Neural cell (in vitro differentiated cells): ENCODE measurements around the gene RCN2. TPM values are rescaled to one million over a fixed set of nuclear protein-coding genes. Genes with fewer than 3 reads are reported as not detected.

Experiments
- H2AFZ ChIP-seq: fragments of 200-600, 300-800 bp; sonication (generic), shearing (Covaris generic); 2 replicates; pipeline ENCODE4 v1.6.0; 2014; ENCODE audit warnings: low read depth, mild to moderate bottlenecking, antibody characterized with exemption, low read length, moderate library complexity
- H3F3A ChIP-seq: fragments of 200-600 bp; shearing (Covaris generic); 2 replicates; pipeline ENCODE4 v1.6.1; 2016; ENCODE audit warnings: mild to moderate bottlenecking, moderate library complexity, mixed read lengths, antibody characterized with exemption, low read length; ENCODE audit not compliant: insufficient read depth, poor library complexity, severe bottlenecking
- H3K27ac ChIP-seq: fragments of 200-600, 300-800 bp; sonication (generic), shearing (Covaris generic); 2 replicates; pipeline ENCODE4 v1.5.1; 2014; ENCODE audit warnings: mild to moderate bottlenecking, low read length, moderate library complexity
- H3K27me3 ChIP-seq: fragments of 300-800, 200-600 bp; sonication (generic), shearing (Covaris generic); 2 replicates; pipeline ENCODE4 v1.6.0; 2014; ENCODE audit warnings: mild to moderate bottlenecking, low read depth, low read length, moderate library complexity; ENCODE audit not compliant: insufficient read depth
- H3K36me3 ChIP-seq: fragments of 300-800, 200-600 bp; sonication (generic), shearing (Covaris generic); 2 replicates; pipeline ENCODE4 v1.5.1; 2014; ENCODE audit warnings: mild to moderate bottlenecking, antibody characterized with exemption, low read length, moderate library complexity; ENCODE audit not compliant: insufficient read depth
- H3K4me2 ChIP-seq: fragments of 300-800, 200-600 bp; sonication (generic), shearing (Covaris generic); 2 replicates; pipeline ENCODE4 v1.6.0; 2014; ENCODE audit warnings: mild to moderate bottlenecking, low read length
- H3K4me3 ChIP-seq: fragments of 300-800, 200-600 bp; sonication (generic), shearing (Covaris generic); 2 replicates; pipeline ENCODE4 v1.5.1; 2014; ENCODE audit warnings: mild to moderate bottlenecking, low read length, moderate library complexity
- H3K79me2 ChIP-seq: fragments of 200-600 bp; shearing (Covaris generic); replicated peaks from 2 replicates; pipeline ENCODE4 v1.6.0; 2014; ENCODE audit warnings: mild to moderate bottlenecking, low read length, moderate library complexity; ENCODE audit not compliant: insufficient read depth
- H3K9ac ChIP-seq: fragments of 300-800, 200-600 bp; sonication (generic), shearing (Covaris generic); 2 replicates; pipeline ENCODE4 v1.6.1; 2016; ENCODE audit warnings: mild to moderate bottlenecking, low read length, mixed read lengths
- H3K9me2 ChIP-seq: fragments of 200-600 bp; shearing (Covaris generic); 2 replicates; pipeline ENCODE4 v1.6.1; 2016; ENCODE audit warnings: mild to moderate bottlenecking, low read length, mixed read lengths; ENCODE audit not compliant: insufficient read depth
- H3K9me3 ChIP-seq: fragments of 200-600, 300-800 bp; sonication (generic), shearing (Covaris generic); 2 replicates; pipeline ENCODE4 v1.6.1; 2016; ENCODE audit warnings: mild to moderate bottlenecking, mixed run types, low read length, moderate library complexity, mixed read lengths
- H4K20me1 ChIP-seq: fragments of 200-600 bp; shearing (Covaris generic); 2 replicates; pipeline ENCODE4 v1.6.1; 2016; ENCODE audit warnings: mild to moderate bottlenecking, mixed run types; ENCODE audit not compliant: insufficient read depth
- EP300 ChIP-seq: fragments of 450-650 bp; conservative IDR thresholded peaks from 2 replicates; pipeline ENCODE4 v1.6.1; 2014; ENCODE audit warnings: antibody characterized with exemption, mild to moderate bottlenecking, moderate library complexity; ENCODE audit not compliant: poor library complexity, severe bottlenecking
- EZH2 ChIP-seq: fragments of 200-600, 300-800 bp; shearing (Covaris generic), sonication (generic); IDR thresholded peaks from 2 replicates; pipeline ENCODE4 v1.6.1; 2014; ENCODE audit warnings: antibody characterized with exemption, low read length, borderline replicate concordance, mild to moderate bottlenecking; ENCODE audit not compliant: insufficient read depth, poor library complexity, severe bottlenecking
- MXI1 ChIP-seq: fragments of 450-650 bp; conservative IDR thresholded peaks from 2 replicates; pipeline ENCODE4 v1.6.1; 2014; ENCODE audit warnings: antibody characterized with exemption, mild to moderate bottlenecking; ENCODE audit not compliant: poor library complexity, severe bottlenecking
- POLR2AphosphoS5 ChIP-seq: IDR thresholded peaks from 2 replicates; pipeline ENCODE4 v1.6.1; 2012
- RAD21 ChIP-seq: fragments of 450-650 bp; conservative IDR thresholded peaks from 2 replicates; pipeline ENCODE4 v1.6.1; 2014; ENCODE audit warnings: antibody characterized with exemption, mild to moderate bottlenecking, moderate library complexity
- SMC3 ChIP-seq: fragments of 450-650 bp; conservative IDR thresholded peaks from 2 replicates; pipeline ENCODE4 v1.6.1; 2014; ENCODE audit warnings: antibody characterized with exemption, mild to moderate bottlenecking, moderate library complexity; ENCODE audit not compliant: poor library complexity
- TAF1 ChIP-seq: IDR thresholded peaks from 2 replicates; pipeline ENCODE4 v1.6.1; 2012; ENCODE audit warnings: low read depth
- polyA plus RNA-seq: library from polyadenylated mRNA; depleted of rRNA; stranded (reverse); fragments of >200 nt; gene quantifications from 2 replicates; pipeline ENCODE4 v1.2.3, GENCODE V29; 2014
- TF ChIP-seq, protein P1 (sequence below): IDR thresholded peaks from 2 replicates; pipeline ENCODE4 v1.6.1; 2012; ENCODE audit warnings: borderline replicate concordance
- TF ChIP-seq, protein P2 (sequence below): fragments of 450-650 bp; IDR thresholded peaks from 2 replicates; pipeline ENCODE4 v1.5.1; 2014; ENCODE audit warnings: antibody characterized with exemption, mild to moderate bottlenecking, moderate library complexity; ENCODE audit not compliant: poor library complexity, severe bottlenecking

RCN2 gene
- polyA plus RNA-seq, 1 donor from 2014 or later, result 400 TPM

DNA sequence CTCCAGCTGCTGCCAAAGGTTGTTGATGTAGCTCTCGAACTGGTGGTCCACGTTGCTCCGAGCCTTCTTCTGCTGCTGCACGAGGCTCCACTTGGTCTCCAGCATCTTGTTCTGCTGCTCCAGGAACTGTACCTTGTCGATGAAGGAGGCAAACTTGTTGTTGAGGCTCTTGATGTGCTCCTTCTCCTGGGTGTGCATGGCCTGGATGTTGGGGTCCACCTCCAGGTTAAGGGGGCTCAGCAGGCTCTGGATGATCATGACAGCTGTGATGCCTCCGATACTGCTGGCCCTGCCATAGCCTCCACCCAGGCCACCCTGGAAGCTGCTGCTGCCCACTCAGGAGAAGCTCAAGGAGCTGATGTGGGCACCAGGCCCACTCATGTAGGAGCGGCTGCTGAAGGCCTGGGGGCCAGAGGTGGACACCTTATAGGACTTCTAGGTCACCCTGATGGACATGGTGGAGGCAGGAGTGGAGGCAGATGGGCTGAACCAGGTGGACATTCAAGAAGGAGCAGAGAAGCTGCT, 48.5 kb downstream of the RCN2 start (continued):
- TF ChIP-seq EZH2 (no peak), TAF1 (no peak), MXI1 (no peak), POLR2AphosphoS5 (no peak)

DNA sequence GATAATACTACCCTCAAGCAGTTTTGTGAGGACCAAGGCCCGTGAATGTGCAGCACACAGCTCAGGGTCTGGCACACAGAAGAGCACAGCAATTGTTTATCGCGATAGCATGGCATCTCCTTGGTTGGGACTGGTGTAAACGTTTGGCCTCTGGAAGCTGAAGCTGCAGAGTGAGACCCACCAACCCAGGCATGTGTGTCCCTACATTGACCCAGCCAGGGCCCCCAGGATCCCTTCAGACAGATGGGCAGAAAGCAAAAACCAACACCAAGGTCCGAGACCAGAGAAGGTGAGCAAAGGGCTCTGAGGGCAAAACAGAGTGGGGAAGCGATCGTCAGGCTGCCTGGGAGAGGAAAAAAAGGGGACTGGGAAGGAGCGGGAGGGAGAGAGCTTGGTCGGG, 50.8 kb downstream of the RCN2 start:
- no peak overlapping the region for H3K4me2 ChIP-seq
- H3K9me2 ChIP-seq, result no peaks in the 10 kb centered on the region
- no peaks in the 10 kb centered on the region for H4K20me1 ChIP-seq
- H3K79me2 ChIP-seq, result no peaks in the 10 kb centered on the region
- no peak overlapping the region for H3K9ac ChIP-seq
- H3K27ac ChIP-seq, result no peak overlapping the region
- no peaks in the 10 kb centered on the region for H3F3A ChIP-seq
- no peak for TF ChIP-seq EZH2
- no peak for TF ChIP-seq TAF1
- TF ChIP-seq, protein P1, sequence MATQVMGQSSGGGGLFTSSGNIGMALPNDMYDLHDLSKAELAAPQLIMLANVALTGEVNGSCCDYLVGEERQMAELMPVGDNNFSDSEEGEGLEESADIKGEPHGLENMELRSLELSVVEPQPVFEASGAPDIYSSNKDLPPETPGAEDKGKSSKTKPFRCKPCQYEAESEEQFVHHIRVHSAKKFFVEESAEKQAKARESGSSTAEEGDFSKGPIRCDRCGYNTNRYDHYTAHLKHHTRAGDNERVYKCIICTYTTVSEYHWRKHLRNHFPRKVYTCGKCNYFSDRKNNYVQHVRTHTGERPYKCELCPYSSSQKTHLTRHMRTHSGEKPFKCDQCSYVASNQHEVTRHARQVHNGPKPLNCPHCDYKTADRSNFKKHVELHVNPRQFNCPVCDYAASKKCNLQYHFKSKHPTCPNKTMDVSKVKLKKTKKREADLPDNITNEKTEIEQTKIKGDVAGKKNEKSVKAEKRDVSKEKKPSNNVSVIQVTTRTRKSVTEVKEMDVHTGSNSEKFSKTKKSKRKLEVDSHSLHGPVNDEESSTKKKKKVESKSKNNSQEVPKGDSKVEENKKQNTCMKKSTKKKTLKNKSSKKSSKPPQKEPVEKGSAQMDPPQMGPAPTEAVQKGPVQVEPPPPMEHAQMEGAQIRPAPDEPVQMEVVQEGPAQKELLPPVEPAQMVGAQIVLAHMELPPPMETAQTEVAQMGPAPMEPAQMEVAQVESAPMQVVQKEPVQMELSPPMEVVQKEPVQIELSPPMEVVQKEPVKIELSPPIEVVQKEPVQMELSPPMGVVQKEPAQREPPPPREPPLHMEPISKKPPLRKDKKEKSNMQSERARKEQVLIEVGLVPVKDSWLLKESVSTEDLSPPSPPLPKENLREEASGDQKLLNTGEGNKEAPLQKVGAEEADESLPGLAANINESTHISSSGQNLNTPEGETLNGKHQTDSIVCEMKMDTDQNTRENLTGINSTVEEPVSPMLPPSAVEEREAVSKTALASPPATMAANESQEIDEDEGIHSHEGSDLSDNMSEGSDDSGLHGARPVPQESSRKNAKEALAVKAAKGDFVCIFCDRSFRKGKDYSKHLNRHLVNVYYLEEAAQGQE, result no peak
- no peak for TF ChIP-seq MXI1
- TF ChIP-seq SMC3, result no peak
- TF ChIP-seq EP300, result no peak
- H3K36me3 ChIP-seq, result no peaks in the 10 kb centered on the region
- H3K27me3 ChIP-seq, result no peaks in the 10 kb centered on the region
- H2AFZ ChIP-seq, result no peak overlapping the region
- H3K9me3 ChIP-seq, result no peaks in the 10 kb centered on the region
- no peak overlapping the region for H3K4me3 ChIP-seq

DNA sequence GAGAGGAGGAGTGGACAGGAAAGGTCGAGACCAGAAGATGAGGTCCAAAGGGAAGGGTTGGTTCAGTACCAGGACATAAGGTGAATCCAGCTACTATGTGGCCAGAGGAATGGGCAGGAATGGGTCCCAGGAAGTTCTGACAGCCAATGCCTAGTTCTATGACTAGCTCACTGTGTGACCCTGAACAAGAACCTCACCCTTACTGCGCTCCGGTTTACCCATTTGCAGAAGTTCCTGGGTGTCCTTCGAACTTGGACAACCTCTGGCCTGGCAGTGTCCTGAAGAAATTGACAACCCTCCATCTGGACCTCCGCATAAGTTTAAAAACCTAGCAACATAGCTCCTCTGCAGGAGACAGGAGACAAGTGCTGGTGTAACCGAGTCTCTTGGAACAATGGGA, 51.2 kb downstream of the RCN2 start:
- H3K27ac ChIP-seq, result no peak overlapping the region
- no peaks in the 10 kb centered on the region for H3F3A ChIP-seq
- no peaks in the 10 kb centered on the region for H4K20me1 ChIP-seq
- H3K9me2 ChIP-seq, result no peaks in the 10 kb centered on the region
- H3K9me3 ChIP-seq, result no peaks in the 10 kb centered on the region
- no peaks in the 10 kb centered on the region for H3K79me2 ChIP-seq
- no peak overlapping the region for H2AFZ ChIP-seq
- no peaks in the 10 kb centered on the region for H3K36me3 ChIP-seq
- no peak overlapping the region for H3K4me3 ChIP-seq
- H3K27me3 ChIP-seq, result no peaks in the 10 kb centered on the region
- no peak overlapping the region for H3K4me2 ChIP-seq
- no peak overlapping the region for H3K9ac ChIP-seq
- TF ChIP-seq EP300, result no peak
- TF ChIP-seq, protein P2, sequence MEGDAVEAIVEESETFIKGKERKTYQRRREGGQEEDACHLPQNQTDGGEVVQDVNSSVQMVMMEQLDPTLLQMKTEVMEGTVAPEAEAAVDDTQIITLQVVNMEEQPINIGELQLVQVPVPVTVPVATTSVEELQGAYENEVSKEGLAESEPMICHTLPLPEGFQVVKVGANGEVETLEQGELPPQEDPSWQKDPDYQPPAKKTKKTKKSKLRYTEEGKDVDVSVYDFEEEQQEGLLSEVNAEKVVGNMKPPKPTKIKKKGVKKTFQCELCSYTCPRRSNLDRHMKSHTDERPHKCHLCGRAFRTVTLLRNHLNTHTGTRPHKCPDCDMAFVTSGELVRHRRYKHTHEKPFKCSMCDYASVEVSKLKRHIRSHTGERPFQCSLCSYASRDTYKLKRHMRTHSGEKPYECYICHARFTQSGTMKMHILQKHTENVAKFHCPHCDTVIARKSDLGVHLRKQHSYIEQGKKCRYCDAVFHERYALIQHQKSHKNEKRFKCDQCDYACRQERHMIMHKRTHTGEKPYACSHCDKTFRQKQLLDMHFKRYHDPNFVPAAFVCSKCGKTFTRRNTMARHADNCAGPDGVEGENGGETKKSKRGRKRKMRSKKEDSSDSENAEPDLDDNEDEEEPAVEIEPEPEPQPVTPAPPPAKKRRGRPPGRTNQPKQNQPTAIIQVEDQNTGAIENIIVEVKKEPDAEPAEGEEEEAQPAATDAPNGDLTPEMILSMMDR, result no peak
- no peak for TF ChIP-seq EZH2
- no peak for TF ChIP-seq MXI1
- no peak for TF ChIP-seq POLR2AphosphoS5
- no peak for TF ChIP-seq TAF1
- TF ChIP-seq, protein P1, result no peak
- no peak for TF ChIP-seq SMC3
- TF ChIP-seq RAD21, result no peak
